ENCODE results near the gene AK1.

AK1 gene

DNA sequence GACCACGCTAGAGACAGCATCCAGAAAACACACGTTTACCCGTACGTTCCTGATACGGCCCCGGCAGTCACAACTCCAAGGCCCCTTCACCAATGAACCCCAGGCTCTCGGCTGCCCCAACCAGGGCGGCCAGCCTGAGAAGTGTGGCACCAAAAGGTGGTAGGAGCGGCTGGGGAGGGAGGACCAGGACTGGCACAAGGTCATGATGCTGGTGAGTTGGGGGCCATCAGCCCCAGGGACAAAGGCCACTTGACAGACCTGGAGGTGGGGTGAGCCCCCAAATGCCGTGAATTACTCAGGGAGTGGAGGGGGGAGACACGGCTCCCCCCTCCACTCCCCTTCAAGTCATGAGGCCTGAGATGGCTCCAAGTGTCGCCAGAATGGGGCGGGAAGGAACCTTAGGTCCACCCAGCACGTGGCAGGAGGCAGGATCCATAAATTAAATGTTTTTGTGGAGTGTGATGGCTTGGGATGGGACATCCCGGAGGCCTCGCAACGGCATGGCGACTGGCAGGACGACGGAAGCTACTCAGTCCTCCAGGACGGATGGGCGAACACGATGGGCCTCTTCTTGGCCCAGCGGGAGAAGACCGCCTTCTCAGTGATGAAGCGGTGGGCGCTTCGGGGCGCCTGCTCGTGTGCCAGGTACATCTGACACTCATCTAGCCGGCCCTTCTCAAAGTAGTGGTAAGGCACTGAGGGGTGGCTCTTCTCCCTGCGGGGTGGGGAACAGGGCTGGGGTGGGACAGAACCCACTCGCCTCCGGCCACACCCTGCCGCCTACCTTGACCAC lies 30.6 kb upstream of the AK1 start:
- DNase-seq = no peak

DNA sequence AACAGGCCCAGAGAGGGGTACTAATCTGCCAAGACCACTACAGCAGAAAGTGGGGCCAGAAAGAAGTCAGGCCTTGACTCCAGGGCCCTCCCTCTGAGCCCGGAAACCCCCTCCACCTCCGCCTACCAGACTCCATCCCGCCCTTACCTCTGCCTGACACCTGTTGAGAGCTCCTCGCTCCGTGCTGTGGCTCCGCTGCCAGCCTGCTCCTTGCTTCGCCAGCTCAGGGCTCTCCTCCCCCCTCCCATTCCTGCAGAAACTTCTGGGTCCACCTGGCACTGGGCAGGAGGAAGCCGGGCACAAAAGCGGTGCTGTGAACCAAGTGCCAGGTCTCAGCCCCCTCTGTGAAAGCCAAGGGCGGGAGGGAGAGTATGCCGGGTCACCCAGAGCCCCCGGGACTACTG lies 28.3 kb upstream of the AK1 start:
- no peak for DNase-seq

DNA sequence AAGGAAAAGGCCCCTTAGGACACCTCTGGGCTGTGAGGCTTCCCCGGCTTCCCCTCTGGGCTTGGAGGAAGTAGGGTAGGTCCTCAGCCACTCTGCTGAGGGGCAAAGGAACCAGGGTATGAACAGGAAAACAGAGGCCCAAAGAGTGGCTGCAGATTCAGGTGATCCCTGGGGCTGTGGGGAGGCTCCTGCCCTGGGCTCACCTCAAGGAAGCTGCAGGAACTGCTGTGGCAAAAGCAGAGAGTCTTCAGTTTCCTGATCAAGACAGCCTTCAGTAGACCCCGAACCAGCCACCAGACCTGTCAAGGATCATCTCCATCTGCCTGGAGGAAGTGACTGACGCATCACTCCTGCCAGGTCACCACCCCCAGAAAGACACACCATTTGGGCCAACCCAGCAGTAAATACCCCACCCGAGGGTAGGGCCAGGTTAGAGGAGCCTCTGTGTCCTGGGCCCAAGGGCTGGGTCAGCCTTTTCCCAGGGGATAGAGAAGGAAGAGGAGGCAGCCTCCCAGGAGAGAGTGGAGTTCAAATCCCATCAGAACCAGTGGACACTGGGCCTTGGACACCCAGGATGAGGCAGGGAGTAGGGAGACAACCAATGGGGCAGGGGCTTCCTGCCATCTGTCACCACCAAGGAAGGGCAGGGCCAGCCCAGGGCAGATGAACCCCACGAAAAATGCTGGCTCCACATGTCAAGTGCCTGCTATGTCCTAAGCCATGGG lies 27.7 kb upstream of the AK1 start:
- DNase-seq = no peak

DNA sequence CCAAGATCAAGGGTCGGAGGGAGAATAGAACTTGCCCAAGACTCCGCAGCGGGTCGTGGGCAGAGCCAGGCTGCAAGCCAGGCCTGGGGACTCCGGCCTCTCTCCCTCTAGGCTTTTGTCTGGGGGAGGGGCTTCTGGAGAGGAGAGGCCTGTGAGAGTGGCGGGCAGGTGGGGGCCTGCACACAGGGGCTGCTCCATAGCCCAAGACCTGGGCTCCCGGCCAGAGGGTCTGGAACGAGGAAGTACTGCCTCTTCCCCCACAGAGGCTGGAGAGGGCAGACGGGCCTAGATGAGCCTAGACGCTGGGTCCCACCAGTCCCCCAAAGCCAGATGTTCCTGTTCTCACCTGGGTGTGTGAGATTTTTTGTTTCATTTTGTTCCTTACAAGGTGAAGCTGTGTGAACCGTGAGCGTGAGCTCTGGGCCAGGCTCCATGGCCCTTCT lies 27.1 kb upstream of the AK1 start:
- DNase-seq = no peak

DNA sequence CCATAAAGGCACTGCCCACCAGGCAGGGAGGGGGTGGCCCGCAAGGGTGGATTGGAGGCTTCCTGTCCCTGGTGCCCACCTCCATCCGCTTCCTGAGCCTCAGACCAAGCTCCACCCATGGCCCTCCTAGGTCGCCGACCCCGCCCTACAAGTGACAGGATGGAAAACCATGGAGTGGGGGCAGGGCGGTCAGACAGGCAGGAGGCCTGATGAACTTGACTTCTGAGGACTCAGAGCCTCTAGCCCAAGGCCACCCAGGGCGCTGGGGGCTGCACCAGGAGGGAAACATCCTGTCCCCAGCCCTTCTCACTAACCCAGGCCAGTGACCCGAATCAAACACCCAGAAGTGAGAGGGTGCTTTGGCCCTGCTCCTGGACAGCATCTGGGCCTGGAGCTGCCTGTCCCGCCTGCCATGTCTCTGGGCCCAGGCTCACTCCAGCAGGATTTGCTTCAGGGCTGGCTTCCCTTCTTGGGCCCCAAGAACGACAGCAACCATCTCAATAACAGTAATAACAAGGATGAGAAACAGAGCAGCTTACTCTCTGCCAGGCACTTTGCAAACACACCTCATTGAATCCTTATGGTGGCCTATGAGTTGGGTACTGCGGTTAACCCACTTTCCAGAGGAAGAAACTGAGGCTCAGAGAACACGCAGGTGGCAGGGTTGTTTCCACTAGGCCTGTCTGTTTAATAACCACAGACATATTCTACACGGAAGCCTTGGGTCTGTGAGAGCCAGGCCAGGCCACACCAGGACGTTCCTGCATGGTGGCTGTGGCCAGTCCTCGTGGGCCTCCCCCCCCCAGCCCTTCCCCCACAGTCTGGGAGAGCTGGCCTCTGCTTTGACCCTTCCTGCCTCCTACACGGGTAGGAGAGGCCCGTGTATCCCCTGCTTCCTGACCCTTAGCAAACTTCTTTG lies 26.3 kb upstream of the AK1 start:
- no peak for DNase-seq

DNA sequence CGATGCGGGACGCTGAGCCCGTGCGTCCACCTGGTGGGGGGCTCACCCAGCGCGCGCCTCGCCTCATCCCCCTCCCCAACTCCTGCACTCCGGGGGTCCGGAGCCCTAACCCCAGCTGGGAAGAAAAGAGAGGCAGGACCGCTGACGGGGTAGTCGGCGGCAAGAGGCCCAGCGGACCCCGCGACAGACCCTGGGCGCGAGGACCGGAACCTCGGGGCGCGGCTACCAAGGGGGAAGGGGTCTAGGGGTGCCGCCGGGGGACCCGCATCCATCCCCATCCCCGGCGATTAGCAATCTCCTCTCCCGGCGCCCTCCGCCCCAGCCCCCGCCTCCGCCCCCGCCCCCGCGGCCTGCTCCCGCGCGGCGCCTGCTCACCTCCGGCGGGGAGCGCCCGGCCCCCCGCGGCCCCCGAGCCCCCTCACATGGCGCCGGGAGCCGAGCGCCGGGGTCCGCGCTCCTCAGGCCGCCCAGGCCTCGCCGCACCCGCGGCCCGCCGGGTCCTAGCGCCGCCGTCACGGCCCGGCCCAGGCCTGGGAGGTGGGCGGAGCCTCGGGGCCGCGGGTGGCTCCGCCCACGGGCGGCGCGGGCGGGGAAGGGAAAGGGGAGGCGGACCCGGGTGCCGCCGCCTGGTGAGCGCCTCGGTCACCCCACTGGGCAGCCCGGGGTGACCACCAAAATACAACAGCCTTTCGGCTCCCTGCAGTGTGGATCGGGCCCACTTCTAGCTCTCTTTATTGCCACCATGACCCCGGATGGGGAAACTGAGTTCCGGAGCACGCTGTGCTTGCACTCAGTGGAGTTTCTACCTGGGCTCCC lies 21.9 kb upstream of the AK1 start, which contains the start of gene ST6GALNAC6:
ST6GALNAC6 (minus strand) TSS at position 476 of the 816 bp plus-strand sequence. CDS start 1,622 bp downstream, outside the sequence.
- peak; percentile 36 to 76 for DNase-seq

DNA sequence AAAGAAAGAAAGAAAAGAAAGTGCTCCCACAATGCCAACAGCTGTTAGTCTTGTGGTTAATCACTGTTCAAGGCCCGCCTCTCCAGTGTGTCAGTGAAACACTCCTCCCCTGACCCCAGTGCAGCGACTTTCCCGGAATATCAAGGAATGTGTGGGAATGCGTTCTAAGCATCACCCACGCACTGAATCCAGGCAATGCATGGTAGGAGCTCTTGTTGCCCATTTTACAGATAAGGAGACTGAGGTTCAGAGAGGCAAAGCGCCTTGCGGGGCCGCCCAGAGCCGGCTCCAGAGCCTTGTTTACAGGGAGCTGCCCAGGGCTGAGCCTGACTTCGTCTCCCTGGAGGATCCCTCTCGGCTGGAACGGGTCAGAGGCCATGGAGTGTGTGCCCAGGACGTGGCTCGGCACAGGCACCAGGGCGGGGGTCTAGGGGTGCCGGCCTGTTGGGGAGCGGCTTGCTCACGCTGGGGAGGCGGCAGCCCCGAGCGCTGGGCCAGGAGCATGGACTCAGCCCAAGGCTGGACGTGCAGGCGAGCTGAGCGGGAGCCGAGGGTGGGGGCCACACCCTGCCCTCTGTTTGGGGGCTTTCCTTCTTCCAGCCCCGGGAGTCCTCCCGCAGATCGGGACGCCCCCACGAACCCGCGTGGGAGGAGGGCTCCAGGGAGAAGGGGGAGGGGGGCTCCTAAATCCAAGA lies 21.1 kb upstream of the AK1 start:
- DNase-seq = no peak

DNA sequence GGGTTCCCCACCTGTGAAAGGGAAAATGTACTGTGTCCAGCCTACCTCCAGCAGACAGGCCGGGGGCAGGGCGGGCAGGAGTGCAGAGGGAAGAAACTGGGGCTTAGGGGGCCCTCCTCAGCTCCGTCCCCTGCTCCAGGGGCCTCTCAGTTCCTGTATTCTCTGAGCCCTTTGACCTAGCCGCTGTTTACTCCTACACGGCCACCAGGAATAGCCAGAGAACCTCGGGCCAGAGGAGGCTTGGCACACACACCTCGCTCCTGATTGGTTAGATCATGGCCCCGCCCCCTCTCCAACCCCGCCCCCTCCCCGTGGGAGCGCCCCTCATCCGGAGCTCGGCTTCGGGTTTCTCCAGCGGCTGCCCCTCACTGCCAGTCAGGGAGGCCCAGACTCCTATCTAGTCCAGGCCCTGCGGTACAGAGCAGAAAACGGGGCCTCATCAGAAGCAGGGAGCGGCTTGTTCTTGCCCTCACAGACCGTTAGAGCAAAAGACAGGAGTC lies 19.8 kb upstream of the AK1 start:
- DNase-seq = peak in 1 of 2 experiments; percentile 33

DNA sequence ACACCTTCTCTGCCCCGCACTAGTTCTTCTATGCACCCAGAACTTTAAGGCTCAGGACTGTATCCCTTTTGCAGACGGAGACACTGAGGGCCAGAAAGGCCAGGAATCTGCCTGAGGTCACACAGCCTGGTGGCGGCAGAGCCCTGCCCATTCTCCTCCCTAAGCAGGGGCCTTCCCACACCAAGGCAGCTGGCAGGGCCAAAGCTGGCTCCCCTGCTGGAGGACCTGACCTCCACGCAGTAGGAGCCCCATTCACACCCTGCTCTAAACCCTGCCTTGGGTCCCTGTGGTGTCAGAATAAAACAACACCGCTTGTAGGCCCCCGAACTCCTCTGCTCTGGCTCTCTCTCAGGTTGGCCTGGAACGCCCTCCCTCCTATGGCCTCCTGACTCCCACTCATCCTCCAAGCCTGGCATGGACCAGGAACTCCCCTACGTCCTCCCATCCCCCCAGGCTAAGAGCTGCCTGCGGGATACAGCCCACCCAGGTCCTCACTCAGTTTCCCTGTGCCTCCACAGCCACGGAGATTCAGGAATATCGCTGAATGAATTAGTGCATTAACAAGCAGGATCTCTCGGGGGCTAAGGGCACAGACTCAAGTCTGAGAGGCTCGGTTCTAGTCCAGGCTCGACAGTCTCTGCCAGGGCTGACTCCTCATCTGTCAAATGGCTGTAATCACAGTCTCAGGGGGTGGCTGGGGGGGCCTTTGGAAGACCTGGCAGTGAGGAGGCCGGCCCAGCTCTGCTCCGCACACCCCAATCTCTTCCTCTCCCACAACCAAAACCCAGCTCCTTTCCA lies 19.1 kb upstream of the AK1 start:
- DNase-seq = no peak

DNA sequence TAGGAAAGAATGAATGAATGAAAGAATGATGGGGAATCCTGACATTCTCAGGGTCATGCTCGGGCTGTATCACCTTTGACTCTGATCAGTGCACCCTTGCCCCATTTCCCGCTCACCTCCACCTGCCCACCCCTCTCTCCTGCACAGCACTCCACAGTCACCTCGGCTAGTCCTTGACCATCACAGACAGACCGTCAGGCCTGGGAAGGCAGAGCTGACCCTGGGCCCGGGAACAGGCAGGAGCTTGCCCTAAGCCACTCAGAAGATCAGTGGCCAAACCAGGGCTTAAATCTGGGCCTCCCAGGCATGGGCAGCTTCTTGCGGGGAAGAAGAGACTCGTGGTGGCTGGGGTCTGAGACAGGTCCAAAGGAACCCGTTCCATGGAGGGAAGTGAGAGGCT lies 18.3 kb upstream of the AK1 start:
- no peak for DNase-seq

DNA sequence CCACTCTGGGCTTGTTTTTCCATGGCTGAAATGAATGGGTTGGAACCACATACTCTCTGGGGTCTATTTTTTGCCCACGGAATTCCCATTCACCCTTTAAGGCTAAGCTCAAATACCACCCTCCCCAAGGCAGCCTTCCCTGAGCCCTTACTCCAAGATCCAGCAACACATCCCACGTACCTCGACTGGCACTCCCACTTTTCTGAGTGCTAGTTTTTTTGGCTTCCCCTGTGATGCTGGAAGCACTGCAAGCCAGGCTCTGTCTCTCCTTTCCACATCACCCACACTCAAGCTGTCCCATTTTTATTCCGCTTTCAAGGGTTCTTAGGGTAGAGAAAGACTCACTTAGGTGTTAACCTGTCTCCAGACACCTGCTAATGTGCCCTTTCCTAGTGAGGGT lies 15.9 kb upstream of the AK1 start:
- DNase-seq = no peak

DNA sequence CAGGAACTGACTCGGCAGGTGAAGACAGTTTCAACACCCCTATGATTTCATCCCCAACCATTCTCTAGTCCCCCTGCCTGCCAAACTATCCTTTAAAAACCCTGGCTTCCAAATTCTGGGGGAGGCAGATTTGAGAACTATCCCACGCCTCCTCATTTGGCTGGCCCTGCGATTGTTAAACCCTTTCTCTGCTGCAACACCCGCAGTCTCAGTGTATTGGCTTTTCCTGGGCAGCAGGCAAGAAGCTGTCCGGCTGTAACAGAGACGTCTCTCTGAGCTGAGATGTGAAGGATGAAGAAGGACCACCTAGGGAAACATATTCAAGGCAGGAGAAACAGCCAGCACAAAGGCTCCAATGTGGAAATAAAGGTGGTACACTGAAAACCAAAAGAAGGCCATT lies 15.4 kb upstream of the AK1 start:
- DNase-seq = no peak

DNA sequence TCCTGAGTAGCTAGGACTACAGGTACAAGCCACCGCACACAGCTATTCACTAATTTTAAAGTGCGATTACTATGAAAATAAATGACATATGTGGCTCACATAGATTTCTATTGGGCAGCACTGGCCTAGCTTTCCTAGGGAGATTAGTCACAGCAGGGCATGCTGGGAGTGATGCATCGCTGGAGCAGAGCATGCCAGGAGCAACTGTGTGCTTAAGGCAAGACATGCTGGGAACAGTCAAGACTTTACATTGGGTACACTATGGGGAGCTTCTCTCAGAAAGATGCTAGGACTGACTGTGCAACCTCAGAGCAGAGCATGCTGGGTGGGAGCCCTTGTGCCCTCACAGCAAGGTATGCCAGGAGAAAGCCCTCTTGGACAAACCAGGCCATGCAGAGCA lies 12.6 kb upstream of the AK1 start:
- DNase-seq = no peak

DNA sequence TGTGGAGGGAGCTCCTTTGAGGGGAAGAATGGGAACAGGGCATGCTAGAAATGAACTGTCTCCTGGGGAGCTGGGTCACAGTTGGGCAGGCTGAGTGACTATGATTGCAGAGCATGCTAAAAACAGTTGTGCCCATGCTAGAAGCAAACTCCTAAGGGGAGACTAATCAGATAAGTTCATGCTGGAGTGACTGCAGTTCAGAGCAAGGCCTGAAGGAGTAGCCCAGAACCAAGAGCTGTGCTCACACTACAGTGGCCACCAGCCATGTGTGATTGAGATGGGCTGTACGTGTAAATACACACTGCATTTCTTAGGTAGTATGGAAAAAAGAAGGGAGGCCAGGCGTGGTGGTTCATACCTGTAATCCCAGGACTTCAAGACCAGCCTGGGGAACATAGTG lies 10.3 kb upstream of the AK1 start:
- DNase-seq = no peak

DNA sequence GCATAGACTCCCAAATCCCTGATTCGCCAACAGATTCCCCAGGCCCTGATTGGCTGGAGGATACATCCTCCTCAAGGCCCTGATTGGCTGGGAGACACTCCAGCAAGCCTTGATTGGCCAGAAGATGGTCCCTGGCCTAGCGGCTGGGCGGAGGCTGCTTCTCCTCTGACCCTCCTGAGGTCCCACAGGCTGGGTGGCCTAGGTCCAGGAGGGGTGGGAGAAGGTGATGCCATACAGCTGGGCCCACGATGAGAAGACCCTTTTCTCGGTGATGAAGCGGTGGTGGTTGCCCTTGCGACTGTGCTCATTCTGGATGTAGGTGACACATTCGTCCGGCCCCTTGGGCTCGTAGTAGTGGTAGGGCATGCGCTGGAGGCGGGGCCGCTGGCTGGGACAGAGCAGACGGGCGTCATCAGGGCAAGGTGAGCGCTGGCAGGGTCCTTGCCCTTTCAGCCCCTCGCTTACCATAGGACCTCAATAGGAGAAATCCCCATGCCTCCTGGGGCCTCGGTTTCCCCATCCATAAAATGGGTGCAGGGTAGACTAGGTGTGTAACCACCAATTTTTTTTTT lies 9.0 kb upstream of the AK1 start:
- peak in 1 of 2 experiments; percentile 36 for DNase-seq

DNA sequence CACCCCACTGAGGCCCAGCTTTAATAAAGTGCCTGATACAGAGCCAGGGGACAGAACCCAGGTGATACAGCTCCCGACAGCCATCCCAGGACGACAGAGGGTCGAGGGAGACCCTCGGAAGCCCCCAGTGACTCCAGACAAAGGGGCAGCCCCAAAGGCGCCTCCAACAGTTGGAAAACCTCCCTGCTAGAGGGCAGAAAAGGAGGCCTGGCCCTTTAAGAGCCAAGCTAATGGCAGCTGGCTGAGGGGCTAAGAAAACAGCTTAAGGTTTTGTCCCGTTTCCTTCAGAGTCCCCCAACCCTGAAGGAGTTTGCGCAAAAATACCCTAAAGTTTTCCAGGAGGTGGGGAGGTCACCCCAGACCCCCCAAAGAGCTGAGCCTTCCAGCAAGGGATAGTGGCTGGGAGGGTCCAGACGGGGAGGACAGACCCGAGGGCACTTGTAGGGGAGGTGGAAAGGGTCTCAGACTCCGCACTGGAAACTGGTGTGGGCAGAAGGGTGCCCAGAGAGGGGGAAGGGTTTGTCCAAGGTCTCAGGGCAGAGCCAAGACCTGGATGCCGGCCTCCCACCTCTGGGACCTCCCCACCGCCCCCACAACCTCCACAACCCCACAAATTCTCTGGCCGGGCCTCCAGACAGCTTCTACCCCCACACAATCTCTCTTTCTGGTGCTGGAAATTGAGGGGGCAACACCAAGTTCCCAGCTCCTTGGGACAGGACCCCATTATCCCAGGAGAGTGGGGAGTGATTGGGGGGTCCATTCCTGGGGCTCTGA lies 8.2 kb upstream of the AK1 start:
- DNase-seq = no peak

DNA sequence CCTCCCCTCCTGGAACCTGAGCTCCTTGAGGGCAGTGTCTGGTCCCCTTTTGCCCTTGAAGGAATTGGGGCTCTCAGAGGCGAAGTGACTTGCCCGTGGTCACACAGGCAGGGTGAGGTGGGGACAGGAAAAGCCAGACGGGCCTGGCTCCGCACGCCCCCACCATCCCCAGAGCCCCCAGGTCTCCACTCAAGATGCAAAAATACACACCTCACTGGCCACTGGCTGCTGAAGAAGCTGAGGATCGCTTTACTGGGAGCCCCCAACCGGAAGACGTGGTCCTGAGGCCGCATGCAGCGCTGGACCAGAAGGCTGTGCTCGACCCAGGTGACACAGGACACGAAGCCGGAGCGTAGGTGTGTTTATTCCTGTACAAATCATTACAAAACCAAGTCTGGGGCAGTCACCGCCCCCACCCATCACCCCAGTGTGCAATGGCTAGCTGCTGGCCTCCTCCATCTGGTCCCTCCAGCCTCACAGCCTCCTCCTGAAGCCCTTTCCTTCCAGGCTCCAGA lies 7.6 kb upstream of the AK1 start:
- no peak for DNase-seq

DNA sequence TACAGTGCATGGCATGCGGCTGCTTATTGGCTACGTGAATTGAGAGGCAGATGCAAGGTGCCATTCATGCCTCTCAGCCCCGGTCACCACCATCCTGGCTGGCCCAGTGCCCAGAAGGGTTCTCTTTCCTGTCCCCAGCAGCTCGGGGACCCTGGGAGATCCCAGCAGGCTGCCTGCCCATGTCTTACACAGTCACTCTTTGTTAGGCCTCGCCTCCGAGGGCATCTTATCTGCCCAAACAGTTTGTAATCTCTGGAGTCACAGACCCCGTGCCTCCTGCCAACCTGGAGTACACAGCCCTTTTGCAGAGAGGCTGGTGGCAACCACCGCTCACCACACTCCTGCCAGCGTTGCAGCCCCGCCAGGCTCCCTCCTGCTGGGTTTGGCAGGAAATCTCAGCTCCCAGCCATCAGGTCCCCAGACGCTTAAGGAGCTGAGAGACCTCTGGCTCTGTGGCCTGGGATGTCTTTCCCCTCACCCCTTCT lies 7.0 kb upstream of the AK1 start:
- peak; percentile 70 to 75 for DNase-seq

DNA sequence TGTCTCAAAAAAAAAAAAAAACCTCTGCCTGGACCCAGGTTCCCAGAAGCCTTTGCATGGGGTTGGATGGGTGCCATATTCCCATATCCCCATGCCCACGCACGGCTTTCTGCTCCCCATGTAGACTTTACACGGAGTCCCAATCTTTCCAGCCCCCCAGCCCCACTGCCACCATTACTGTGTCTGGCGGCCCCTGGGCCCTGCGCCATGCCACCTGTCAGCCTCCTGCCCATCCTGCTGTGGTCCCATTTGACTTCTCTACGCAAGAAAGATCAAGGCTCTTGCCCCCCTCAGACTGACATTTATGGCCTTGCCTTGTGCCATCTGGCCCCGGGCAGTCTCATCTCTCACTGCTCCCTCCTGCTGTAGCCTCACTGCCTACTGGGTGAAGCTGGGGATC lies 6.5 kb upstream of the AK1 start:
- no peak for DNase-seq
